Effector CD4-positive, alpha-beta T cell (primary cell): Measurements from ENCODE around the gene ST14.
"Not testable (repeated sequence)": the region's sequence is repeated elsewhere in the genome, so short reads cannot be mapped to it uniquely, and the experiment has no call there.

Experiments used
- DNase-seq: peaks from one replicate; pipeline ENCODE4 v3.0.0-alpha.2; 2020

The ST14 gene

GRCh38 chr11:130237282-130238006, 77.9 kb downstream of the ST14 start:
- no peak for DNase-seq

- DNase-seq: no peak
Measured at GRCh38 chr11:130241713-130242112, 82.1 kb downstream of the ST14 start.

- no peak for DNase-seq
Measured at GRCh38 chr11:130243816-130244215, 84.2 kb downstream of the ST14 start.

GRCh38 chr11:130244848-130245247, 85.3 kb downstream of the ST14 start:
- no peak for DNase-seq

GRCh38 chr11:130245375-130245774, 85.8 kb downstream of the ST14 start:
- DNase-seq: not testable (repeated sequence)

- DNase-seq: no peak
Measured at GRCh38 chr11:130246270-130246669, 86.7 kb downstream of the ST14 start.

GRCh38 chr11:130246738-130247137, 87.2 kb downstream of the ST14 start:
- no peak for DNase-seq

GRCh38 chr11:130247319-130247718, 87.7 kb downstream of the ST14 start:
- no peak for DNase-seq

- DNase-seq: no peak
Measured at GRCh38 chr11:130249371-130249770, 89.8 kb downstream of the ST14 start.

GRCh38 chr11:130249929-130250328, 90.3 kb downstream of the ST14 start:
- DNase-seq: not testable (repeated sequence)

GRCh38 chr11:130251763-130252162, 92.2 kb downstream of the ST14 start:
- DNase-seq: not testable (repeated sequence)
